Limb (tissue), 2 donors: Measurements from ENCODE around the gene ISLR2.
"Not testable (repeated sequence)": the region's sequence is repeated elsewhere in the genome, so short reads cannot be mapped to it uniquely, and the experiment has no call there.

ENCODE experiments used
- DNase-seq, 2 donors: peaks; one replicate each; pipeline ENCODE4 v3.0.0-alpha.2; 2016; ENCODE audit errors: extremely low spot score in 2 of 2

The ISLR2 gene, protein sequence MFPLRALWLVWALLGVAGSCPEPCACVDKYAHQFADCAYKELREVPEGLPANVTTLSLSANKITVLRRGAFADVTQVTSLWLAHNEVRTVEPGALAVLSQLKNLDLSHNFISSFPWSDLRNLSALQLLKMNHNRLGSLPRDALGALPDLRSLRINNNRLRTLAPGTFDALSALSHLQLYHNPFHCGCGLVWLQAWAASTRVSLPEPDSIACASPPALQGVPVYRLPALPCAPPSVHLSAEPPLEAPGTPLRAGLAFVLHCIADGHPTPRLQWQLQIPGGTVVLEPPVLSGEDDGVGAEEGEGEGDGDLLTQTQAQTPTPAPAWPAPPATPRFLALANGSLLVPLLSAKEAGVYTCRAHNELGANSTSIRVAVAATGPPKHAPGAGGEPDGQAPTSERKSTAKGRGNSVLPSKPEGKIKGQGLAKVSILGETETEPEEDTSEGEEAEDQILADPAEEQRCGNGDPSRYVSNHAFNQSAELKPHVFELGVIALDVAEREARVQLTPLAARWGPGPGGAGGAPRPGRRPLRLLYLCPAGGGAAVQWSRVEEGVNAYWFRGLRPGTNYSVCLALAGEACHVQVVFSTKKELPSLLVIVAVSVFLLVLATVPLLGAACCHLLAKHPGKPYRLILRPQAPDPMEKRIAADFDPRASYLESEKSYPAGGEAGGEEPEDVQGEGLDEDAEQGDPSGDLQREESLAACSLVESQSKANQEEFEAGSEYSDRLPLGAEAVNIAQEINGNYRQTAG

DNA sequence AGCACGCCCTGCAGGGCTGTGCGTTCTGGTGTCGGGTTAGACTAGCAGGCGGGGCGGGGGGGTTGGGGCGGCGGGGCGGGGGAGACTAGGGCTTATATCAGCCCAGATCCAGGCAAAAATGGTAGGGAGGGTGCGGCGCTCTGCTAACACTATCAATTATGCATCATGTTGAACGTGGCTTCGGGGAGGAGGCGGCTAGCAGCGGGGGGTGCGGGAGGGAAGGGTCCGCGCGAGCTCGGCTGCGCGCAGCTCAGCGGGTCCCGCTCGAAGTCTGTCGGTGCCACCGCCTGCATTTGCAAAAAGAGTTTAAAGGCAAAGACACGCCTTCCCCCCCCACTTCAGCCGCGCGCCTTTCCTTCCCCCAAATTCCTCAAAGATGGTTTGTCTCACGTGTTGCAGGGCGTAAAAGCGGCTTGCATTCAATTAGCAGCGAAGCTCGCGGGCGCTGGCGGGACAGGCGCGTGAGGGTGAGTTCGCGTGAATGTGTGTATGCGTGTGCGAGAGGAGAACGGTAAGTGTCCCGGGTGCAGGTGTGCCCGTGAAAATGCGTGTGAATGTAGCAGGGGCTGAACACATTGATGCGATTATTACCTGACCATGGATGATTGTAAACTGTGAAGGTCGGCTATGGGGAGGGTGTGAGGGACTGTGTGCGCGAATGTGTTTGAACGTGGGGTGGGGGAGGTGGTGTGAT lies at the start of gene ISLR2:
TSS of gene ISLR2 (plus strand) at position 432 of the 694 bp plus-strand sequence. CDS start 2,169 bp downstream, outside the sequence.
- DNase-seq: peak; percentile 43 to 74

- DNase-seq: not testable (repeated sequence)
Measured at GRCh38 chr15:74082450-74082849, 47.9 kb upstream of the ISLR2 start, which contains the start of gene GOLGA6A. GOLGA6A (minus strand) TSS chr15:74082550; CDS start chr15:74082509, 41 bp downstream.

DNA sequence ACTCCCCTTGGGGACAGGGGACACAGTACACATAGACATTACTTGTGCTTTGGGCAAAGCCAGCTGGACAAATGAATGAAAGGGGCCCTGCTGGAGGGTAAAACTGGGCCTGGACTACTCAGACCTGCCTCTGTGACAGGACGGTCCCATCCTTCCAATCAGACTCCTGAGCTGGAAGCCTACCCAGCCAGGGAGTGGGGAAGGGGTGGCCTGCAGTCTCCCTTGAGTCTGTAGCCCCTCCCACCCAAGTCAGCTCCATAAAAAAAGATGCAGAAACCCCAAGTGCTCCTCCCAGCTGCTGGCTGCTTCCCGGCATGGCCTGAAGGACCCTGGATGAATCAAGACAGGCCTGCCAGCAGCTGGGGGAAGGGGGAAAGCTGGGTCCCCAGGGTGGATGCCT lies 35.8 kb upstream of the ISLR2 start:
- DNase-seq: not testable (repeated sequence)

- not testable (repeated sequence) for DNase-seq
Measured at GRCh38 chr15:74095610-74096009, 34.8 kb upstream of the ISLR2 start.

DNA sequence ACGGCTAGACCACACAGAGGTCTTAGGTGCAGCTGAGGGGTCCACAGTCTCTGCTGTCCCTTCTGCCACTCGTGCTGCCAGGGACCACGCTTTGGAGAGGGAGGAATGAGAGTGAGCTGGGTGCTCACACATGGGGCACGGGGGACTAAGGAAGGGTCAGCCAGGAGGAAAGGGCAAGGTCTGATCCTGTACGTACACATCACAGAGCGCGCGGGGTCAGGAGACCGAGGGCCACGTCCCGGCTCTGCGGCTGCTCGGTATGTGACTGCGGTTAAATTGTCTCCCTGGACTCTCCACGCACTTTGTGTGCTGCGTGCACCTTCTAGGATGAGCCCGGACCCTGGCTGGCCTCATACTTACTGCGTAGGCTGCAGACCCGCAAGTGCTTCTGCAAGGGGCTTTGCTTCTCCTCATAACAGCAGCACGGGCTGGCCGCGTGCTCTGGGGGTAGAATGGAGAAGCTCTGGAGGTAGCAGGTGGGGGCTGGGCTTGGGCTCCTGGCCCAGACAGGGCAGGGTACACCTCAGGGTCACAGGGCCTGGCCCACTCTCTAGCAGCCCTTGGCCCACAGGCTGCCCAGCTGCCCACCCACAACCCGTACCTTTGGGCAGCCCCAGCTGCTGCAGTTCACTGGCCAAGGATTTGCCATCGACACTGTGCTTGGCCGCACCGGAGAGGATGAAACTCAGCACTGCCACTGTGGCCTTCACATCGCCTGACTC lies 33.5 kb upstream of the ISLR2 start:
- not testable (repeated sequence) for DNase-seq

GRCh38 chr15:74099963-74100733 lies 30.2 kb upstream of the ISLR2 start:
- peak; percentile 80 to 96 for DNase-seq

- DNase-seq: no peak
Measured at GRCh38 chr15:74108111-74108510, 22.3 kb upstream of the ISLR2 start.

DNA sequence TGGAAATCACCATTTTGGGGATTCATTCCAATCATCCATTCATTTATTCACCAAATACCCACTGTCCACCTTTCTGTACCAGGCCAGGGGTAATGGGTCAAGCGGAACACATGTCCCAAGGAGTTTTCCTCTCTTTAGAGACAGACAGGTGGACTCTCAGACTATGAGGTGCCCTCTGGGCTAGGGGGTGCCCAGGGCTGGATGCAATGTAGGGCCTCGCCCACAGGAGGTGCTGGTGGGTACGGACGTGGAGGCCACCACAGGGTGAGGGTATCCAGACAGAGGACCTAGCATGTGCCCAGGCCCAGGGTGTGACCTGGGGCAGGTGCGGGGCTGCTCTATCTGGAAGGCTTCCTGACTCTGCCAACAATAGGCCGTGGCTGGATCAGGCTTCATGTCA lies 21.8 kb upstream of the ISLR2 start:
- not testable (repeated sequence) for DNase-seq

DNA sequence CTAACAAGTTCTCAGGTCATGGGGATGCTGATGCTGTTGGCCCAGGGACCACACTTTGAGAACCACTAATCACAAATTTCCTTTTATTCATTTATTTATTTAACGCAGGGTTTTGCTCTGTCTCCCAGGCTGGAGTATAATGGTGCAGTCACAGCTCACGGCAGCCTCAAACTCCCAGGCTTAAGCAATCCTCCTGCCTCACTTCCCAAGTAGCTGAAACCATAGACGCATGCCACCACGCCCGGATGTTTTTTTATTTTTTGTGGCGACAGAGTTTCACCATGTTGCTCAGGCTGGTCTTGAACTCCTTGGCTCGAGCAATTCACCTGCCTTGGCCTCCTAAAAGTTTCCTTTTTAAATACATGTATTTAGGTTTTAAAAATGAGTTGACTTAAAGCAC lies 20.7 kb upstream of the ISLR2 start:
- no peak for DNase-seq

DNA sequence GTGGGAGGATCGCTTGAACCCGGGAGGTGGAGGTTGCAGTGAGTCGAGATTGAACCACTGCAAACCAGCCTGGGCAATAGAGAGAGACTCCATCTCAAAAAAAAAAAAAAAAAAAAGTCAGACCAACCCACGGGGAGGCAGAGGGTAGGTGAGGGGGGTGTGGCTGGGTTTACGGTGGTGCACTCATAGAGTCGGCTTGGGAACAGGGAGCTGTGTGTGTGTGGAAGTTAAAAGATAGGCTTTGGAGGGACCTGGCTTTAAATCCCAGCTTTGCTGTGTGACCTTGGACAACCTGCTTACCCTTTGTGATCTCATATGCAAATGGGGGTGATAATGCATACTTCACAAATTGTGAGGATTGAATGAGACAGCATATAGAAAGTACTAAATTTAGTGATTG lies 10.0 kb upstream of the ISLR2 start:
- DNase-seq: no peak

DNA sequence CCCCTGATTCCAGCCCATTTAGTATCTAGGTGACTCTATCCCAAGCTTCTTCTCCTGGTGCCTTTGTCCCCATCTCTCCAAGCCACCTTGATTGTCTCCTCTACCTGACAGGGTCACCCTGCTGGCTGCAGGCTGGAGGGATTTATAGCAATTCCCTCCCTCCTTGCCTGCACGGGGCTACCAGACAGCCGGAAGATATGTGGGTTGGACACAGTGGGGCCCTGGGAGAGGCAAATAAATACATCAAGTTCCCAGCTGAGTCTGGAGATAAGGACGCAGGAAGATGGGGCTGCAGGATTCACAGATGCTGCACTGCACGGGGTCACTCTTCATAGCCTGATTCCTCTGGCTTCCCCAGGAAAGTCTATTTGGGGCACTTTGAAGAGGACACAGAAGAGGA lies 9.3 kb upstream of the ISLR2 start:
- no peak for DNase-seq

- DNase-seq: no peak
Measured at GRCh38 chr15:74121858-74122257, 8.5 kb upstream of the ISLR2 start.

DNA sequence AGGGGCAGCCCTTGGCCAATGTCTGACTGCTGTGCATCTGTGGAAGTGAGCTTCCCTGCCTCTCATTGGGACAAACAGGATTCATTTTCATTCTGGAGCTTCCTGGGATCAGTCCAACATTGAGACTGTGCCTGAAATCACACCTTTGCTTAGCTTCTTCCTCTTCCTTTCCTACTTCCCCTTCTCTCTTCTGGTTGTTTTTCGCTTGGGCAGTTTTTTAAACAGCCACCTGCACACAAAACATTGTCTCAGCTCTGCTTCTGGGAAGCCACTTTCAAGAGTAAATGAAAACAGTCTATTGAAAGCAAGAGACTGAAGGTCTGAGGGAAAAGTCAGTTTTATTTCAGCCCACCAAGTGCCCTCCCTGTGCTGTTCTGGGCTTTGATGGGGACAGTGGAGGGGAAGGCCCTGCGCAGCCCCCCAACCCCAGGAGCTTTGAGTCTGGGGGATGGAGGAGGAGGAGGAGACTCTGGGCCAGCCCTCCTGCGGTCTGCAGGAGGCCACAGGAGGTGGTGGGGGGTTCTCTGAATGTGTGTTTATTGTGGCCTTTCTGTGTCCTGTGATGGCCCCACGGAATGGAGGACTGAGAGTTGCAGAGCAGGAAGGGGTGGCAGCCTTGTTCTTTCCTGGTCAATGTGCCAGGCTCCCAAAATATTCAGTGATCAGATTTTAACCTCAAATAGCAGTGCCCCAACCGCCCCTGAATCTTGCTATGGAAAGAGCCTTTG lies 7.8 kb upstream of the ISLR2 start:
- DNase-seq: no peak

GRCh38 chr15:74123131-74123429 lies 7.3 kb upstream of the ISLR2 start:
- no peak for DNase-seq

DNA sequence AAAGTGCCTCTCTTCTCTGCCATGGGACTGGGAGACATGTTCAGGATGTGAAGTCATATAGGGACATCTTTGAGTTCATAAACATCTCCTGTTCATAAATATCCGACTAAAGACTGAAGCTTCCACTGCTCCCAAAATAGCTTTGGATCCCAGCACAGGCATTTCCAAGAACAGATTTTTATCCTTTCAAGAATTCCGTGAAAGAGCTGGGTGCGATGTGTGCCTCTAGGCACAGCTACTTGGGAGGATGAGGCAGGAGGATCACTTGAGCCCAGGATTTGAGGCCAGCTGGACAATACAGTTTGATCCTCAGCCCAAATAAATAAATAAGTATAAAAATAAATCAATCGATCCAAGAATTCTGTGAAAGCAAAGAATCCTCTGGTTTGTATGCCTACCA lies 6.7 kb upstream of the ISLR2 start:
- DNase-seq: no peak

DNA sequence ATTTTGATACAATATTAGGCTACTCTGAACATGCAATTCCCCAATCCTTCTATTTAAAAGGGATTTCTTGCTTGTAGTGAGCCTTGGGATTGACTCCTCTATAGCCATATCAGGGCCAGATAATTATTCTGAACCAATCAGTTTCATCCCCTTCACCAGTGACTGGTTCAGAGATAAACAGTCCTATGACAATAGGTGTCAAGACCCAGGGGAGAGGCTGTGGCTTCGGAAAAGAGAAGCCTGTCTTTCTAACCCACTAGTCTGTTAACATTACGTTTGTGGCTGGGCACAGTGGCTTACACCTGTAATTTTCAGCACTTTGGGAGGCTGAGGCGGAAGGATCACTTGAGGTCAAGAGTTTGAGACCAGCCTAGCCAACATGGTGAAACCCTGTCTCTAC lies 6.2 kb upstream of the ISLR2 start:
- no peak for DNase-seq

GRCh38 chr15:74124759-74125158 lies 5.6 kb upstream of the ISLR2 start:
- no peak for DNase-seq

DNA sequence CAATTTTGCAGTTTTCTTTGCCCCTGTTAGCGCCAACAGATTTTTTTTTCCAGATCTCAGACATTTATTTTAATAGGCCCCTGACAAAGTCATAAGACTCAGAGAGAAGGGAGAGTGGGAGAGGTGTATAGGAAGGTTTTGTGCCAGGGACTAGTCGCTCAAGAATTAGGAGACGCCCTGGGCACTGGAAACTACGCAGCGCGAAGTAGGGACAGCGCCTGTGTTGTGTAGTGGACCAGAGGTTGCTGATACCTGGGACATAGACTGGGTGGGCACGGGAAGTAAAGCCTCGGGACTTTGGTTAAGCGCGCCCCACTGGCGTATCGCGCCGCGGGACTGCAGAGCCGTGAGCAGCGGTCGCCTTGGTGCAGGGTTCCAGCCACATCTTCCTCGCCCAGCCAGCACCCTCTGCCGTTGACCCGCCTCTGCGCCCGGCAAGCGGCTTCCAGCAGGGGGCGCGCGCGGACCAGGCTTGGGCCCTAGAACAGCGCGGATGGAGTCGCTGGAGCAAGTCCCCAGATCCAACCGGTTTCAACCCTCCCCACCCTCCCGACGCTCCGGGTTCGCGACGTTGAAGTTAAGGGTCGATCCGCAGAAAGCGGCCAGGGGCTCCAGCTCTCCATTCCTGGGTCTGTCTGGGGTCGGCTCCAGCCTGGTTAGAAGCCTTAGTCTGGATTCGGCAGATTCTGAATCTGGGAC lies 3.0 kb upstream of the ISLR2 start:
- peak; percentile 87 to 97 for DNase-seq
